Measurements from ENCODE around the gene SNAI1.

SNAI1 gene

GRCh38 chr20:50012282-50013263, 29.8 kb downstream of the SNAI1 start:
- no peak for DNase-seq (ENCODE audit: low read depth in 1 of 2, low spot score in 1 of 2)

- DNase-seq (ENCODE audit: low read depth in 1 of 2, low spot score in 1 of 2): no peak
Measured at GRCh38 chr20:50013976-50014375, 31.2 kb downstream of the SNAI1 start.

- DNase-seq (ENCODE audit: low read depth in 1 of 2, low spot score in 1 of 2): no peak
Measured at GRCh38 chr20:50014570-50015562, 32.1 kb downstream of the SNAI1 start.

GRCh38 chr20:50015636-50015992, 32.8 kb downstream of the SNAI1 start:
- no peak for DNase-seq (ENCODE audit: low read depth in 1 of 2, low spot score in 1 of 2)

GRCh38 chr20:50015993-50016770, 33.4 kb downstream of the SNAI1 start:
- no peak for DNase-seq (ENCODE audit: low read depth in 1 of 2, low spot score in 1 of 2)

GRCh38 chr20:50017160-50017559, 34.4 kb downstream of the SNAI1 start:
- DNase-seq (ENCODE audit: low read depth in 1 of 2, low spot score in 1 of 2): no peak

- DNase-seq (ENCODE audit: low read depth in 1 of 2, low spot score in 1 of 2): no peak
Measured at GRCh38 chr20:50017576-50018248, 34.9 kb downstream of the SNAI1 start.

GRCh38 chr20:50019466-50020256, 36.9 kb downstream of the SNAI1 start:
- DNase-seq (ENCODE audit: low read depth in 1 of 2, low spot score in 1 of 2): no peak

- no peak for DNase-seq (ENCODE audit: low read depth in 1 of 2, low spot score in 1 of 2)
Measured at GRCh38 chr20:50020288-50020687, 37.5 kb downstream of the SNAI1 start.

GRCh38 chr20:50022676-50023075, 39.9 kb downstream of the SNAI1 start:
- no peak for DNase-seq (ENCODE audit: low read depth in 1 of 2, low spot score in 1 of 2)

- no peak for DNase-seq (ENCODE audit: low read depth in 1 of 2, low spot score in 1 of 2)
Measured at GRCh38 chr20:50023116-50023805, 40.5 kb downstream of the SNAI1 start.

GRCh38 chr20:50026746-50027575, 44.2 kb downstream of the SNAI1 start:
- no peak for DNase-seq (ENCODE audit: low read depth in 1 of 2, low spot score in 1 of 2)

GRCh38 chr20:50027611-50028105, 44.9 kb downstream of the SNAI1 start:
- DNase-seq (ENCODE audit: low read depth in 1 of 2, low spot score in 1 of 2): no peak

GRCh38 chr20:50029083-50029696, 46.4 kb downstream of the SNAI1 start:
- no peak for DNase-seq (ENCODE audit: low read depth in 1 of 2, low spot score in 1 of 2)

GRCh38 chr20:50029697-50030461, 47.1 kb downstream of the SNAI1 start:
- no peak for DNase-seq (ENCODE audit: low read depth in 1 of 2, low spot score in 1 of 2)

GRCh38 chr20:50032955-50033666, 50.3 kb downstream of the SNAI1 start:
- DNase-seq (ENCODE audit: low read depth in 1 of 2, low spot score in 1 of 2): no peak
